ENCODE data around the gene CDK17. TPM values are rescaled to one million over a fixed set of nuclear protein-coding genes. Genes with fewer than 3 reads are reported as not detected.

The CDK17 gene
- total RNA-seq, 4 donors from 2014 or later: 38.7 to 93.3 (median 43.4) TPM

GRCh38 chr12:96364092-96364700 lies 36.0 kb downstream of the CDK17 start:
- TF ChIP-seq POLR2AphosphoS5 (IDR thresholded peaks at IDR 0.05): no peak
- TF ChIP-seq, protein P1, sequence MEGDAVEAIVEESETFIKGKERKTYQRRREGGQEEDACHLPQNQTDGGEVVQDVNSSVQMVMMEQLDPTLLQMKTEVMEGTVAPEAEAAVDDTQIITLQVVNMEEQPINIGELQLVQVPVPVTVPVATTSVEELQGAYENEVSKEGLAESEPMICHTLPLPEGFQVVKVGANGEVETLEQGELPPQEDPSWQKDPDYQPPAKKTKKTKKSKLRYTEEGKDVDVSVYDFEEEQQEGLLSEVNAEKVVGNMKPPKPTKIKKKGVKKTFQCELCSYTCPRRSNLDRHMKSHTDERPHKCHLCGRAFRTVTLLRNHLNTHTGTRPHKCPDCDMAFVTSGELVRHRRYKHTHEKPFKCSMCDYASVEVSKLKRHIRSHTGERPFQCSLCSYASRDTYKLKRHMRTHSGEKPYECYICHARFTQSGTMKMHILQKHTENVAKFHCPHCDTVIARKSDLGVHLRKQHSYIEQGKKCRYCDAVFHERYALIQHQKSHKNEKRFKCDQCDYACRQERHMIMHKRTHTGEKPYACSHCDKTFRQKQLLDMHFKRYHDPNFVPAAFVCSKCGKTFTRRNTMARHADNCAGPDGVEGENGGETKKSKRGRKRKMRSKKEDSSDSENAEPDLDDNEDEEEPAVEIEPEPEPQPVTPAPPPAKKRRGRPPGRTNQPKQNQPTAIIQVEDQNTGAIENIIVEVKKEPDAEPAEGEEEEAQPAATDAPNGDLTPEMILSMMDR (IDR thresholded peaks at IDR 0.05): no peak
- no peak for TF ChIP-seq EP300 (IDR thresholded peaks at IDR 0.05)
- no peak for TF ChIP-seq POLR2A (IDR thresholded peaks at IDR 0.05)
- 81% methylated on average over 3 of the region's 3 CpGs for WGBS
- no peak overlapping the region for H3K27ac ChIP-seq
- no peaks in the 10 kb centered on the region for H3K27me3 ChIP-seq
- H3K36me3 ChIP-seq: no peaks in the 10 kb centered on the region
- H3K4me1 ChIP-seq: peaks cover 25% of the 10 kb centered on the region
- no peaks in the 10 kb centered on the region for H3K9me3 ChIP-seq
- DNase-seq (ENCODE audit: low spot score in 2 of 2): no peak
- no peak overlapping the region for H3K4me3 ChIP-seq

GRCh38 chr12:96361074-96361473 lies 39.2 kb downstream of the CDK17 start:
- TF ChIP-seq POLR2AphosphoS5 (IDR thresholded peaks at IDR 0.05) (no peak), EP300 (IDR thresholded peaks at IDR 0.05) (no peak), POLR2A (IDR thresholded peaks at IDR 0.05) (no peak)
- TF ChIP-seq, protein P1 (IDR thresholded peaks at IDR 0.05): no peak
- DNase-seq (ENCODE audit: low spot score in 2 of 2): no peak
- H3K4me1 ChIP-seq: peaks cover 16% of the 10 kb centered on the region

GRCh38 chr12:96360550-96360949 lies 39.7 kb downstream of the CDK17 start:
- Histone ChIP-seq H3K9me3 (no peaks in the 10 kb centered on the region), H3K27ac (no peak overlapping the region), H3K27me3 (no peaks in the 10 kb centered on the region), H3K4me1 (peaks cover 11% of the 10 kb centered on the region), H3K36me3 (no peaks in the 10 kb centered on the region), H3K4me3 (no peak overlapping the region)
- TF ChIP-seq POLR2A (IDR thresholded peaks at IDR 0.05) (no peak), POLR2AphosphoS5 (IDR thresholded peaks at IDR 0.05) (no peak), EP300 (IDR thresholded peaks at IDR 0.05) (no peak)
- TF ChIP-seq, protein P1 (IDR thresholded peaks at IDR 0.05): no peak
- DNase-seq (ENCODE audit: low spot score in 2 of 2): no peak
- 81% methylated on average over 1 of the region's 1 CpG for WGBS

More at GRCh38 chr12:96361074-96361473, 39.2 kb downstream of the CDK17 start:
- no peaks in the 10 kb centered on the region for H3K27me3 ChIP-seq
- H3K27ac ChIP-seq: no peak overlapping the region
- no peaks in the 10 kb centered on the region for H3K36me3 ChIP-seq
- 81% methylated on average over 4 of the region's 4 CpGs for WGBS
- H3K9me3 ChIP-seq: no peaks in the 10 kb centered on the region
- no peak overlapping the region for H3K4me3 ChIP-seq

DNA sequence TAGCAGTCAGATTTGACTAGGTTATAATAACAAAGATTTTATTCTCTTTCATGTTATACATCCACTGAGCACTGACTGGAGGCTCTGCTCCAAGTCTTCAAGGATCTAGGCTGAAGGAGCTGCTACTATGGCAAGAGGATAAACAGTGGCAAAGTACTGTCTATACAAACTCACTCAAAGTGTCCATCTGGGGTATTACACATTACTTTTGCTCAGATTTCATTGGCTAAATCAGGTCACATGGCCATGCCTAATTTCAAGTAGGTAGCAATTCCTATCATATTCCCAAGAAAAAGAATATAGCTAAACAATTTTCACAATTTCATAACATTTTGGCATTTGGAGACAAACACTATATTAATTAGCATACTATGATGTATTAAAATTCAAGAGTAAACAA lies 40.9 kb downstream of the CDK17 start:
- no peaks in the 10 kb centered on the region for H3K9me3 ChIP-seq
- no peak overlapping the region for H3K4me3 ChIP-seq
- TF ChIP-seq, protein P1 (IDR thresholded peaks at IDR 0.05): no peak
- TF ChIP-seq EP300 (IDR thresholded peaks at IDR 0.05): no peak
- no peak for TF ChIP-seq POLR2A (IDR thresholded peaks at IDR 0.05)
- TF ChIP-seq POLR2AphosphoS5 (IDR thresholded peaks at IDR 0.05): no peak
- peaks cover 9% of the 10 kb centered on the region for H3K4me1 ChIP-seq
- H3K27me3 ChIP-seq: no peaks in the 10 kb centered on the region
- no peak overlapping the region for H3K27ac ChIP-seq
- H3K36me3 ChIP-seq: no peaks in the 10 kb centered on the region
- no peak for DNase-seq (ENCODE audit: low spot score in 2 of 2)

DNA sequence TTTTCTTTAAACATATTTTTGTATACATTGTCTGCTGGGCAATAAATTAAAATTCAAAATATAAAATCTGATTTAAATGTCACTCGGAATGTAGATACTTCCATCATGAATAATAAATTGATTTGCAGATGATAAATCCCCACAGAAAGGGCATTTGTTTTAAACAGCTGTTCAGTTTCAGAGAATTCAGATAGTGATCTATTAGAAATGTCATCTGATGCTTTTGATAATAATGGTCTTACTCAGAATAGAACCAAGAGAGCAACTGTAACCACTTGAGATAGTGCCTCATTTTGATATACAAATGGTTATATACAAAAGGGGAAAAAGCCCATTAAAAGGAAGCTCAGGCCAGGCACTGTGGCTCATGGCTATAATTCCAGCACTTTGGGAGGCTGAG lies 43.4 kb downstream of the CDK17 start:
- no peak for DNase-seq (ENCODE audit: low spot score in 2 of 2)
- no peak for TF ChIP-seq POLR2A (IDR thresholded peaks at IDR 0.05)
- TF ChIP-seq, protein P1 (IDR thresholded peaks at IDR 0.05): no peak
- no peak for TF ChIP-seq EP300 (IDR thresholded peaks at IDR 0.05)
- no peak for TF ChIP-seq POLR2AphosphoS5 (IDR thresholded peaks at IDR 0.05)
- no peak overlapping the region for H3K4me3 ChIP-seq
- 93% methylated on average over 1 of the region's 1 CpG for WGBS
- H3K9me3 ChIP-seq: no peaks in the 10 kb centered on the region
- peaks cover 18% of the 10 kb centered on the region for H3K4me1 ChIP-seq
- H3K27ac ChIP-seq: no peak overlapping the region
- no peaks in the 10 kb centered on the region for H3K36me3 ChIP-seq
- no peaks in the 10 kb centered on the region for H3K27me3 ChIP-seq
